HepG2 (cell line): ENCODE results near the gene RPL32. TPM values are rescaled to one million over a fixed set of nuclear protein-coding genes. Genes with fewer than 3 reads are reported as not detected.

Source experiments
- ATAC-seq: fragments of 200-7000 bp; cut with Tn5 transposase; 3 replicates; pipeline ENCODE4 v1.9.1; 2020; ENCODE audit warnings: mild to moderate bottlenecking, moderate library complexity
- BruUV-seq: library from RNA; stranded (reverse); fragments of 400-500 nt; replicated peaks from 2 replicates; lab custom pipeline; 2021; lab: Mats Ljungman, UMichigan
- CTCF ChIA-PET: fragments of 300-600 bp; formaldehyde crosslinking; extraction: SDS; loops from one replicate; lab custom pipeline; 2021; ENCODE audit warnings: low total read pairs, inconsistent platforms, low intra/inter-chr PET ratio; lab: Yijun Ruan, JAX
- POLR2A ChIA-PET: fragments of 350-600 bp; sonication (Branson Sonifier 250); formaldehyde crosslinking; loops from one replicate; lab custom pipeline; 2020; ENCODE audit warnings: antibody characterized with exemption, inconsistent platforms; lab: Yijun Ruan, JAX
- DNase-seq: peaks from one replicate; pipeline ENCODE4 v3.0.0-alpha.2; 2015; ENCODE audit warnings: low spot score
- FAIRE-seq: peaks from 3 replicates; lab custom pipeline; 2011; peaks lifted over from hg19 to GRCh38; lab: Jason Lieb, UNC
- H2AFZ ChIP-seq: one replicate; pipeline ENCODE4 v1.6.1; 2011; ENCODE audit warnings: low read length, inconsistent platforms
- H3K27ac ChIP-seq: fragments of 300-600 bp; 3 replicates; pipeline ENCODE4 v1.8.0; 2011; ENCODE audit warnings: mixed run types, mild to moderate bottlenecking, mixed read lengths, low read length, inconsistent platforms; ENCODE audit not compliant: insufficient read depth; ENCODE audit errors: extremely low read length
- H3K27me3 ChIP-seq, 2 experiments: fragments of 200-600 bp in 1 of 2; 2 replicates in 1 of 2; 3 replicates in 1 of 2; pipeline versions ENCODE4 v1.6.0 to v1.8.0; 2011; ENCODE audit warnings: low read length in 2 of 2, mild to moderate bottlenecking in 2 of 2, moderate library complexity in 2 of 2, inconsistent platforms in 1 of 2; ENCODE audit not compliant: insufficient read depth in 2 of 2, control insufficient read depth in 1 of 2
- H3K36me3 ChIP-seq, 2 experiments: fragments of 200-600 bp in 1 of 2; replicated peaks in 1 of 2; 2 replicates in 1 of 2; 3 replicates in 1 of 2; pipeline versions ENCODE4 v1.5.1 to v1.8.0; 2011; ENCODE audit warnings: low read length in 2 of 2, inconsistent platforms in 1 of 2; ENCODE audit not compliant: insufficient read depth in 2 of 2, control insufficient read depth in 1 of 2
- H3K4me1 ChIP-seq: 2 replicates; pipeline ENCODE4 v1.5.1; 2012; ENCODE audit warnings: low read length, inconsistent platforms; ENCODE audit not compliant: insufficient read depth
- H3K4me2 ChIP-seq: 2 replicates; pipeline ENCODE4 v1.6.0; 2011; ENCODE audit warnings: low read depth, low read length, inconsistent platforms
- H3K4me3 ChIP-seq, 3 experiments: fragments of 200-600 bp in 1 of 3; sonication (generic), shearing (Covaris generic) in 1 of 3; replicated peaks in 1 of 3; 2 replicates each; pipeline ENCODE4 v1.5.1; 2011 to 2016; ENCODE audit warnings: low read length in 3 of 3, inconsistent platforms in 2 of 3, low read depth in 2 of 3, mild to moderate bottlenecking in 2 of 3, control low read depth in 1 of 3, mixed read lengths in 1 of 3; ENCODE audit not compliant: insufficient read depth in 1 of 3
- H3K79me2 ChIP-seq: one replicate; pipeline ENCODE4 v1.6.1; 2011; ENCODE audit warnings: low read length, inconsistent platforms; ENCODE audit not compliant: insufficient read depth
- H3K9ac ChIP-seq: 2 replicates; pipeline ENCODE4 v1.6.0; 2011; ENCODE audit warnings: mild to moderate bottlenecking, low read depth, low read length, inconsistent platforms; ENCODE audit not compliant: insufficient read depth
- H3K9me3 ChIP-seq: 2 replicates; pipeline ENCODE4 v1.5.1; 2012; ENCODE audit warnings: mild to moderate bottlenecking, low read length
- H4K20me1 ChIP-seq: 2 replicates; pipeline ENCODE4 v1.6.0; 2011; ENCODE audit warnings: inconsistent platforms, mild to moderate bottlenecking, low read length, moderate library complexity; ENCODE audit not compliant: insufficient read depth
- ATAD3A ChIP-seq: sonication (generic); formaldehyde crosslinking; IDR thresholded peaks from 2 replicates; pipeline ENCODE4 v1.4.0; 2020; ENCODE audit warnings: missing genetic modification reagents
- ELF4 ChIP-seq: sonication (generic); formaldehyde crosslinking; IDR thresholded peaks from 2 replicates; pipeline ENCODE4 v1.5.0; 2020; ENCODE audit warnings: missing genetic modification reagents, mild to moderate bottlenecking, moderate library complexity, borderline replicate concordance
- FOXC1 ChIP-seq: sonication (generic); formaldehyde crosslinking; IDR thresholded peaks from 2 replicates; pipeline ENCODE4 v1.8.0; 2022; ENCODE audit warnings: mild to moderate bottlenecking, missing genetic modification reagents, borderline replicate concordance
- GATA4 ChIP-seq: sonication (generic); IDR thresholded peaks from 2 replicates; pipeline ENCODE4 v1.6.1; 2016; ENCODE audit warnings: antibody characterized with exemption, low read depth, borderline replicate concordance
- HNF1A ChIP-seq, 2 experiments: sonication (generic) in 1 of 2; formaldehyde crosslinking in 1 of 2; IDR thresholded peaks; 2 replicates each; pipeline versions ENCODE4 v1.4.0 to v1.6.1; 2016 to 2020; ENCODE audit warnings: borderline replicate concordance in 1 of 2, low read depth in 1 of 2, mild to moderate bottlenecking in 1 of 2, missing genetic modification reagents in 1 of 2
- NCOA1 ChIP-seq: sonication (generic); formaldehyde crosslinking; IDR thresholded peaks from 2 replicates; pipeline ENCODE4 v1.9.0; 2021; ENCODE audit warnings: missing genetic modification reagents
- PHF20 ChIP-seq: sonication (generic); formaldehyde crosslinking; IDR thresholded peaks from 2 replicates; pipeline ENCODE4 v1.5.0; 2020; ENCODE audit warnings: mild to moderate bottlenecking, missing genetic modification reagents
- RBAK ChIP-seq: sonication (generic); formaldehyde crosslinking; IDR thresholded peaks from 2 replicates; pipeline ENCODE4 v1.5.1; 2020; ENCODE audit warnings: mild to moderate bottlenecking, missing genetic modification reagents
- RFXAP ChIP-seq: sonication (generic); formaldehyde crosslinking; IDR thresholded peaks from 2 replicates; pipeline ENCODE4 v1.4.0; 2020; ENCODE audit warnings: missing genetic modification reagents, borderline replicate concordance
- ZBTB25 ChIP-seq: IDR thresholded peaks from 2 replicates; pipeline ENCODE4 v1.6.1; 2018; ENCODE audit warnings: missing genetic modification reagents
- ZNF24 ChIP-seq: fragments of 450-650 bp; IDR thresholded peaks from 2 replicates; pipeline ENCODE4 v1.6.1; 2017; ENCODE audit warnings: antibody characterized with exemption, mild to moderate bottlenecking
- ZNF616 ChIP-seq: sonication (generic); formaldehyde crosslinking; IDR thresholded peaks from 2 replicates; pipeline ENCODE4 v1.5.0; 2020; ENCODE audit warnings: low read depth, mild to moderate bottlenecking, missing genetic modification reagents
- ZNF776 ChIP-seq: sonication (generic); formaldehyde crosslinking; IDR thresholded peaks from 2 replicates; pipeline ENCODE4 v1.4.0; 2020; ENCODE audit warnings: mild to moderate bottlenecking, missing genetic modification reagents
- WGBS: methylation state at CpG from one replicate; pipeline ENCODE4 v1.1.6; 2017; ENCODE audit warnings: low lambda C conversion rate; 5-methylcytosine and 5-hydroxymethylcytosine counted together
- in situ Hi-C: cut with HindIII; loops from 2 replicates; pipeline ENCODE4 v1.10.0; 2017; ENCODE audit warnings: low pct_unique_long_range_greater_than_20kb; ENCODE audit not compliant: extremely low pct_ligation_motif_present
- intact Hi-C: fragments of 100-400 bp; cut with micrococcal nuclease; formaldehyde crosslinking; loops from one replicate; pipeline ENCODE4 v1.10.0; 2022; ENCODE audit not compliant: unreplicated experiment
- polyA plus RNA-seq, 8 experiments: library from polyadenylated mRNA; depleted of rRNA in 3 of 8; stranded (reverse) in 7 of 8; unstranded in 1 of 8; fragments of >200 nt; fragmentation: Illumina TruSeq in 4 of 8; extraction: Trizol in 4 of 8; gene quantifications; 2 replicates each; pipeline versions ENCODE4 v1.2.1 to v1.2.3, GENCODE V29; 2011 to 2016; ENCODE audit warnings: low read depth in 4 of 8, missing spikeins in 1 of 8, mixed read lengths in 1 of 8; ENCODE audit not compliant: insufficient read depth in 1 of 8
- total RNA-seq, 5 experiments: library from RNA; depleted of rRNA; stranded (reverse); fragments of >200 nt; fragmentation: Illumina TruSeq; extraction: Trizol; gene quantifications; 2 replicates each; pipeline ENCODE4 v1.2.3, GENCODE V29; 2016; ENCODE audit warnings: low read depth in 1 of 5
- TF ChIP-seq, protein P1 (sequence below): sonication (generic); formaldehyde crosslinking; IDR thresholded peaks from 2 replicates; pipeline ENCODE4 v1.8.0; 2022; ENCODE audit warnings: missing genetic modification reagents, mild to moderate bottlenecking, inconsistent platforms, borderline replicate concordance

RPL32 gene
- total and polyA plus RNA-seq, 2 of the 13 experiments (the other 11 are each of a cell fraction or from before 2014, with no cell fraction given) = 1,781 to 2,401 TPM

- Histone ChIP-seq H3K4me1 (no peaks in the 10 kb centered on the region), H3K79me2 (no peaks in the 10 kb centered on the region), H2AFZ (no peak overlapping the region), H3K9me3 (no peaks in the 10 kb centered on the region), H4K20me1 (no peaks in the 10 kb centered on the region), H3K27ac (no peak overlapping the region), H3K27me3 (peaks cover 3 to 32% of the 10 kb centered on the region in 2 experiments; a peak in 4 of 5 replicates), H3K4me3 (no peak overlapping the region), H3K9ac (no peak overlapping the region), H3K36me3 (no peaks in the 10 kb centered on the region), H3K4me2 (no peak overlapping the region)
- ChIA-PET POLR2A (no interaction called here), CTCF (no interaction called here)
- WGBS = 60% methylated on average over 2 of the region's 4 CpGs
- no TSS peak for BruUV-seq
- in situ Hi-C loops (no loop called here), intact Hi-C loops (no loop called here)
- FAIRE-seq (no peak), DNase-seq (no peak), ATAC-seq (no peak)
- TF ChIP-seq HNF1A (IDR thresholded peaks at IDR 0.05; ENCODE audit: low read depth) (no peak), HNF1A (CRISPR knock-in tag; IDR thresholded peaks at IDR 0.05; ENCODE audit: borderline replicate concordance) (no peak), RFXAP (CRISPR knock-in tag) (no peak), FOXC1 (CRISPR knock-in tag) (no peak), ZNF24 (no peak), RBAK (CRISPR knock-in tag) (no peak), ATAD3A (CRISPR knock-in tag) (no peak), ZNF776 (CRISPR knock-in tag) (no peak), ZNF616 (CRISPR knock-in tag) (no peak), ELF4 (no peak), GATA4 (no peak), PHF20 (CRISPR knock-in tag) (no peak), NCOA1 (no peak), ZBTB25 (no peak)
- TF ChIP-seq, protein P1, sequence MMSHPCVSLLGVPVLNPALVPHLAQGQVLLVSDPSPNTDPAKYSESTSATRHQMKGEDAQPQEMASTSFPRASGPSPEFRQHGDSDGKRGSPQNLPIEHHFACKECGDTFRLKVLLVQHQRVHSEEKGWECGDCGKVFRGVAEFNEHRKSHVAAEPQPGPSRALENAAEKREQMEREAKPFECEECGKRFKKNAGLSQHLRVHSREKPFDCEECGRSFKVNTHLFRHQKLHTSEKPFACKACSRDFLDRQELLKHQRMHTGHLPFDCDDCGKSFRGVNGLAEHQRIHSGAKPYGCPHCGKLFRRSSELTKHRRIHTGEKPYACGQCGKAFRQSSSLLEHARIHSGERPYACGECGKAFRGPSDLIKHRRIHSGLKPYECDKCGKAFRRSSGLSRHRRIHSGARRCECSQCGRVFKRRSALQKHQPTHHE (CRISPR knock-in tag) = no peak
These were observed 44.2 kb upstream of the RPL32 start for GRCh38 chr3:12885583-12885930.
